ENCODE data around the gene GSE1. TPM values are rescaled to one million over a fixed set of nuclear protein-coding genes. Genes with fewer than 3 reads are reported as not detected.

Gene GSE1
- total and polyA plus RNA-seq, 7 experiments from 2014 or later: 0.18 to 69.2 (median 11.3) TPM

DNA sequence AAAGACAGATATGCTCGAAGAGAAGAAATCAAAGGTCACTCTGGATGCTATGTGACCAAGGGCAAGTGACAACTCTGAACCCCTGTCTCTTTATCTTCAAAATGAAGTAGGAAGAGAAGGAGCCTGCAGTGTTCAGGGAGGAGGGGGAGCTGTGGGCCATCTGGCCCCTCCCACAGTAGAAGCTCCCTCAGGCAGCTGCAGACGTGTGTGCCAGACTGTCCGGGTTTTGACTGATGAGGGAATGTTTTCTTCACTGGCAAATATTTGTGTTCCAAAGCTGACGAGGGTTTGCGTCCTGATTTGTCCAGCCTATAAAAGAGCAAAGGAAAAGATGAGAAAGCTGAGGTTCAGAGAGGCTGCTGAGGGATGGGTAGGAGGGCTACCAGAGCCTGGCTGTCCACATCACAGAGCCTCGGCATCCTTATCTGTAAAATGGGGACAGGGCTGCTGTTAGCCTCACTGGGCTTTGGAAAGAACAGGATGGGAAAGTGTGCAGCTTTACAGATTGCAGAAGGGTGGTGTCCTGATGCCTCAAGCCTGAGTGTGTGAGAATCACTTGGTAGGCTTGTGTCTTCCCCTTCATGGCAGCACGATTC lies 77.4 kb downstream of the GSE1 start:
- no peaks in the 10 kb centered on the region for H3K36me3 ChIP-seq (ENCODE audit: control insufficient read depth in 2 of 3, insufficient read depth in 3 of 3, low read length in 3 of 3)
- Mint-ChIP-seq H3K4me1 (peaks cover 0 to 17% (median 7%) of the 10 kb centered on the region in 7 donors), H3K36me3 (no peaks in the 10 kb centered on the region), H3K27ac (no peak overlapping the region), H3K27me3 (peaks cover 0 to 8% (median 6%) of the 10 kb centered on the region in 5 donors), H3K9me3 (no peaks in the 10 kb centered on the region), H3K4me3 (no peak overlapping the region)
- H3K4me1 ChIP-seq (ENCODE audit: control insufficient read depth in 2 of 2, insufficient read depth in 2 of 2, low read length in 2 of 2): peaks cover 5% of the 10 kb centered on the region in 2 donors
- no peaks in the 10 kb centered on the region for H3K27me3 ChIP-seq (ENCODE audit: control insufficient read depth in 2 of 2, insufficient read depth in 2 of 2, low read length in 2 of 2)
- no peak overlapping the region for H3K4me3 ChIP-seq (ENCODE audit: low read length)
- H3K9me3 ChIP-seq (ENCODE audit: control insufficient read depth in 2 of 3, low read length in 3 of 3): no peaks in the 10 kb centered on the region
- ATAC-seq (no peak), DNase-seq (no peak)
- ChIA-PET POLR2A (no interaction called here), CTCF (no interaction called here)
- H3K27ac ChIP-seq (ENCODE audit: low read depth, low read length): no peak overlapping the region
- intact Hi-C loops (cut with micrococcal nuclease): no loop called here

DNA sequence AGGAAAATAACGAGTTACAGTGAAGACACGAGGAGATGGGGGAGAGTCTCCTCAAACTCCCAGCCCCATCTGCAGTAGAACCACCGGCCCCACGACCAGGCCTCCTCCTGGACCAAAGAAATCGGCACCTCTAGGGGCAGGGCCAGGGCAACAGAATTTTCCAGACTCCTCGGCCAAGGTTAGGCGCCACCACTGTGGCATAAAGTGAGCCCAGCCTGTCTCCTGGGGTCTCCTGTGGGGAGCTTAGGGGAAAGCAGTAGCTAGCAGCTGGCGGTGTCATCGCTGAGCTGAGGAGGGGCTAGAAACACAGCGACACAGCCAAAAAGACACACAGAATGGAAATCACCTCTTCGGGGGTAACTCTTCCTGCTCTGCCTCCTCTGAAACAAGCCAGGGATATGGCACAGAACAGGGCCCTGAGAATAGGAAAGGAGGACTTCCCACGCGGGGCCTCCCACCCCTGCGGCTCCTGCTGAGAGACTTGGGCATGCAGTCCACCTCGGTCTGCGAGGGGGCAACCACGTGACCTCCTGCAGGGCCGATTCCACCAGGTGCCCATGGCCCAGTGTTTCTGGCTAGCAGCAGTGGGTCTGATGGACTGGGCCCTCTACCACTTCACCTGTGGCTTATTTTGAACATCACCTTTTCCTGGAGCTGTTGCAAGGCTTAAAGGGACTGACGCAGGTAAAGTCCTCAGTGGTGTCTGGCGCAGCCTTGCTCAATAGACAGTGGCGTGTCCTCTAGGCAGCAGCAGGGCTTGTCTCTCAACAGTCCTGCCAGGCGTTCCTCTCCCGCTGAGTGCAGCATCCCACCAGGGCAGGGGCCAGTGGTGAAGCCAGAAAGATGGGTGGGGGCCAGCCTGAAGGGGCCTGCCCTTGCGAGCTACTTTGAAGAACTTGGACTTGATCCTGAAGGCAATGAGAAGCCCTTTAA lies 82.3 kb downstream of the GSE1 start:
- H3K36me3 Mint-ChIP-seq: no peaks in the 10 kb centered on the region
- H3K9me3 Mint-ChIP-seq: no peaks in the 10 kb centered on the region
- no peaks in the 10 kb centered on the region for H3K4me1 ChIP-seq (ENCODE audit: control insufficient read depth in 2 of 2, insufficient read depth in 2 of 2, low read length in 2 of 2)
- intact Hi-C loops (cut with micrococcal nuclease): no loop called here
- H3K4me1 Mint-ChIP-seq: no peaks in the 10 kb centered on the region
- no peaks in the 10 kb centered on the region for H3K36me3 ChIP-seq (ENCODE audit: control insufficient read depth in 2 of 3, insufficient read depth in 3 of 3, low read length in 3 of 3)
- no peak overlapping the region for H3K4me3 Mint-ChIP-seq
- CTCF ChIA-PET: no interaction called here
- DNase-seq: no peak
- POLR2A ChIA-PET: interaction anchor here (0.8 to 1.3 kb wide), 2 partner anchors 11 to 101 kb away, joined by 3 read pairs; no protein-coding TSS in a partner anchor
- H3K9me3 ChIP-seq (ENCODE audit: control insufficient read depth in 2 of 3, low read length in 3 of 3): no peaks in the 10 kb centered on the region
- no peak for ATAC-seq
- H3K4me3 ChIP-seq (ENCODE audit: low read length): no peak overlapping the region
- no peak overlapping the region for H3K27ac ChIP-seq (ENCODE audit: low read depth, low read length)
- peaks cover 0 to 13% (median 6%) of the 10 kb centered on the region in 5 donors for H3K27me3 Mint-ChIP-seq
- H3K27me3 ChIP-seq (ENCODE audit: control insufficient read depth in 2 of 2, insufficient read depth in 2 of 2, low read length in 2 of 2): no peaks in the 10 kb centered on the region
- H3K27ac Mint-ChIP-seq: no peak overlapping the region

DNA sequence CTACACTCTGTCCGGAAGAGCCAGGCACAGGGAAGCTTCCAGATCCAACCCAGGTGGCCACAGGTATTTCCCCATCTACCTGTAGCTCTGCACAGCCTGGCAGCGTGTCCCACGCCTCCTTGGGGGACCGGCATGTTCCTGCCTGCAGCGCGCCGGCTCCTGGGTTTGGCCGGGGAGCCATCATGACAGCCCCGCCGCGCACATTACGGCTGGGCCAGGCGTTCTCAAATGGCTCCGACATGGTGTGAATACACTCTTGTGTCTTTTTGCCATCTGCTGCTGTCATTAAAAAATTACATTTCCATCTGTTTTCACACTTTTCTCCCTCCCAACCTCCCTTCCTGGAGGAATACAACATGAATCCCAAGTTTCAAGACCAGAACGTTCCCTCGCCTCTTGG lies 83.7 kb downstream of the GSE1 start:
- ATAC-seq (no peak), DNase-seq (no peak)
- POLR2A ChIA-PET: no interaction called here
- Mint-ChIP-seq H3K27me3 (peaks cover 0 to 13% (median 6%) of the 10 kb centered on the region in 5 donors), H3K9me3 (peaks cover 0 to 6% (median 0%) of the 10 kb centered on the region in 11 donors), H3K27ac (no peak overlapping the region), H3K36me3 (no peaks in the 10 kb centered on the region), H3K4me3 (no peak overlapping the region), H3K4me1 (no peaks in the 10 kb centered on the region)
- Histone ChIP-seq H3K4me1 (ENCODE audit: control insufficient read depth in 2 of 2, insufficient read depth in 2 of 2, low read length in 2 of 2) (no peaks in the 10 kb centered on the region), H3K27ac (ENCODE audit: low read depth, low read length) (no peak overlapping the region), H3K36me3 (ENCODE audit: control insufficient read depth in 2 of 3, insufficient read depth in 3 of 3, low read length in 3 of 3) (no peaks in the 10 kb centered on the region), H3K4me3 (ENCODE audit: low read length) (no peak overlapping the region), H3K27me3 (ENCODE audit: control insufficient read depth in 2 of 2, insufficient read depth in 2 of 2, low read length in 2 of 2) (no peaks in the 10 kb centered on the region), H3K9me3 (ENCODE audit: control insufficient read depth in 2 of 3, low read length in 3 of 3) (peaks cover 0 to 6% (median 0%) of the 10 kb centered on the region in 3 experiments)
- CTCF ChIA-PET: no interaction called here
- intact Hi-C loops (cut with micrococcal nuclease): no loop called here

DNA sequence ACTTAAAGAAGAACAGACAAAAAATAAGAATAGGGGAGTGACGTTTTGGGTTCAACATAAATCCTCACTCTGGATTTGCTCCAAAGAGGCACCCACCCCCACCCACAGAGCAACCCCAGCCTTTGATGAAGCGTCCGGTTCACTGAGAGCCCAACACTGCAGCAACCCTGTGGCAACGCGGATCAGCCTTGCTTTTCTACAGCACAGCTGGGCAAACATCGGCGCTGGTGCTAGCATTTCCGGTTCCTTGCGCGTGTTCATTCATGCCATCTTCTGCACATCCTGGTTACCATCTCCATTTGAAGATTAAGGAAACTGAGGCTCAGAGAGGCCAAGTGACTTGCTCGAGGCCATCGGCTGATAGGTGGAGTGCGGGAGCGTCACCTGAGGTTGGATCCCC lies 84.3 kb downstream of the GSE1 start:
- ATAC-seq (no peak), DNase-seq (no peak)
- ChIA-PET CTCF (no interaction called here), POLR2A (no interaction called here)
- Mint-ChIP-seq H3K9me3 (peaks cover 0 to 7% (median 0%) of the 10 kb centered on the region in 11 donors), H3K4me3 (no peak overlapping the region), H3K4me1 (peaks cover 0 to 2% (median 0%) of the 10 kb centered on the region in 7 donors), H3K36me3 (no peaks in the 10 kb centered on the region), H3K27me3 (peaks cover 0 to 13% (median 6%) of the 10 kb centered on the region in 5 donors), H3K27ac (no peak overlapping the region)
- Histone ChIP-seq H3K27me3 (ENCODE audit: control insufficient read depth in 2 of 2, insufficient read depth in 2 of 2, low read length in 2 of 2) (no peaks in the 10 kb centered on the region), H3K4me1 (ENCODE audit: control insufficient read depth in 2 of 2, insufficient read depth in 2 of 2, low read length in 2 of 2) (no peaks in the 10 kb centered on the region), H3K4me3 (ENCODE audit: low read length) (no peak overlapping the region), H3K9me3 (ENCODE audit: control insufficient read depth in 2 of 3, low read length in 3 of 3) (peaks cover 0 to 10% (median 0%) of the 10 kb centered on the region in 3 experiments), H3K27ac (ENCODE audit: low read depth, low read length) (no peak overlapping the region), H3K36me3 (ENCODE audit: control insufficient read depth in 2 of 3, insufficient read depth in 3 of 3, low read length in 3 of 3) (no peaks in the 10 kb centered on the region)
- intact Hi-C loops (cut with micrococcal nuclease): no loop called here

DNA sequence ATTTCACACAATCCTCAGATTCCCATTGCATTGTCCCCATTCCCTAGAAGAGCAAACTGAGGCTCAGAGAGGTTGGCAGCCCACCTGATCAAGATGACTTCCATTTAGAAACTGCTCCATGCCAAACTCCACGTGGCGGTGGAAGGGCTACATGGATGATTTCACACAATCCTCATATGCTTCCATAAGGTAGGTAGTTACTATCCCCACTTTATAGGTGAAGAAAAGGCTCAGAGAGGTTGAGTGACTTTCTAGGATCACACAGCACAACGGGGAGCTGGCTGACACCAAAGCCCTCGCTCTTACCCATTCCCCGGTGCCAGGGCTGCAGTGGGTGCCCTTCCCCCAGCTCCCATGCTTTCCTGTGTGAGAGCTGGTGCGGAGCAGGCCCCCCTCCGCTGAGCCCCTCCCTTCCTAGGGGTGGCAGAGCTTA lies 85.4 kb downstream of the GSE1 start:
- DNase-seq (no peak), ATAC-seq (no peak)
- CTCF ChIA-PET: no interaction called here
- Histone ChIP-seq H3K9me3 (ENCODE audit: control insufficient read depth in 2 of 3, low read length in 3 of 3) (peaks cover 0 to 10% (median 0%) of the 10 kb centered on the region in 3 experiments), H3K4me1 (ENCODE audit: control insufficient read depth in 2 of 2, insufficient read depth in 2 of 2, low read length in 2 of 2) (no peaks in the 10 kb centered on the region), H3K36me3 (ENCODE audit: control insufficient read depth in 2 of 3, insufficient read depth in 3 of 3, low read length in 3 of 3) (no peaks in the 10 kb centered on the region), H3K27ac (ENCODE audit: low read depth, low read length) (no peak overlapping the region), H3K4me3 (ENCODE audit: low read length) (no peak overlapping the region), H3K27me3 (ENCODE audit: control insufficient read depth in 2 of 2, insufficient read depth in 2 of 2, low read length in 2 of 2) (no peaks in the 10 kb centered on the region)
- POLR2A ChIA-PET: no interaction called here
- Mint-ChIP-seq H3K4me3 (no peak overlapping the region), H3K27me3 (peaks cover 0 to 8% (median 1%) of the 10 kb centered on the region in 5 donors), H3K4me1 (peaks cover 0 to 2% (median 0%) of the 10 kb centered on the region in 7 donors), H3K27ac (no peak overlapping the region), H3K9me3 (peaks cover 0 to 7% (median 0%) of the 10 kb centered on the region in 11 donors), H3K36me3 (no peaks in the 10 kb centered on the region)
- intact Hi-C loops (cut with micrococcal nuclease): no loop called here

DNA sequence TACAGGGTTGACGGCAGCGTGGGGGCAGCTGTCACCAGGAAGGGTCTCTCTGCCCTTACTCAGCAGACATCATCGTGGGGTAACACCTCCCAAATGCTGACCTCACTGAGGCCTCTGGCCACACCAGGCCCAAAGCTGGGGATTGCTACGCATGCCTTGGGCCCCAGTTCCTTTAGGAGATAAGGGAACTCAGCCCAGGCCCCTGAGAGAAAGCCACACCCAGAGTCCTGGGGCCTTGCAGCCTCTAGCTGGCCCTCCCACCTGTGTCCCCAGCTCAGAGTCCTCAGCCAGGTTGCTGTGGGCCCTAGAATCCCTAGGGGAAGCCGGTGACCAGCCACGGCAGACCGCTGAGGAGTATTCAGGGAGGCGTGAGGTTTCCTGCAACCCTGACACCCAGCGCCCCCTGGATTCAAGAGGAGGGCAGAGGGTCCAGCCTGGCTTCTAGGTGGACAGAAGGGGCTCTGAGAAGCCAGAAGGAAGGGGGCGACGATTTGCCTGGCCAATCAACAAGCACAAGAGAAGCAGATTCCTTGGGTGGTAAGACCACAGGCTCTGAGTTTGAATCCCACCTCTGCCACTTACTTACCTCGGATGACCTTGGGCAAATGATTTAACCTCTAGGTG lies 85.9 kb downstream of the GSE1 start:
- H3K4me3 ChIP-seq (ENCODE audit: low read length): no peak overlapping the region
- intact Hi-C loops (cut with micrococcal nuclease): no loop called here
- H3K9me3 Mint-ChIP-seq: peaks cover 0 to 7% (median 0%) of the 10 kb centered on the region in 11 donors
- ATAC-seq (no peak), DNase-seq (no peak)
- ChIA-PET CTCF (no interaction called here), POLR2A (no interaction called here)
- H3K4me1 Mint-ChIP-seq: peaks cover 0 to 2% (median 0%) of the 10 kb centered on the region in 7 donors
- H3K36me3 ChIP-seq (ENCODE audit: control insufficient read depth in 2 of 3, insufficient read depth in 3 of 3, low read length in 3 of 3): no peaks in the 10 kb centered on the region
- peaks cover 0 to 7% (median 0%) of the 10 kb centered on the region in 5 donors for H3K27me3 Mint-ChIP-seq
- H3K27ac ChIP-seq (ENCODE audit: low read depth, low read length): no peak overlapping the region
- H3K27me3 ChIP-seq (ENCODE audit: control insufficient read depth in 2 of 2, insufficient read depth in 2 of 2, low read length in 2 of 2): no peaks in the 10 kb centered on the region
- H3K36me3 Mint-ChIP-seq: no peaks in the 10 kb centered on the region
- H3K4me1 ChIP-seq (ENCODE audit: control insufficient read depth in 2 of 2, insufficient read depth in 2 of 2, low read length in 2 of 2): no peaks in the 10 kb centered on the region
- peaks cover 0 to 10% (median 0%) of the 10 kb centered on the region in 3 experiments for H3K9me3 ChIP-seq (ENCODE audit: control insufficient read depth in 2 of 3, low read length in 3 of 3)
- H3K4me3 Mint-ChIP-seq: no peak overlapping the region
- H3K27ac Mint-ChIP-seq: no peak overlapping the region
